ENCODE results near the gene EWSR1. TPM values are rescaled to one million over a fixed set of nuclear protein-coding genes. Genes with fewer than 3 reads are reported as not detected.

EWSR1 gene
- total and polyA plus RNA-seq, 7 donors: 78.5 to 230 (median 152) TPM

- H3K4me1 ChIP-seq: peaks cover 11% of the 10 kb centered on the region
- no peaks in the 10 kb centered on the region for H3K9me3 ChIP-seq
- DNase-seq (no peak), ATAC-seq (no peak)
- peaks cover 18 to 100% of the 10 kb centered on the region in 2 donors for H3K36me3 ChIP-seq (ENCODE audit: insufficient read depth in 1 of 2, low read depth in 1 of 2)
- H3K4me3 ChIP-seq: no peak overlapping the region
- intact Hi-C loops (cut with DNase I): loop anchor here in 1 of 2 donors (10.0 kb wide), 1 partner anchor 241 kb away; no protein-coding TSS in a partner anchor
- WGBS, 3 donors: 92 to 95% (median 94%) methylated on average over 3 of the region's 3 CpGs
- TF ChIP-seq CTCF (IDR thresholded peaks at IDR 0.05): no peak
- no peaks in the 10 kb centered on the region for H3K27me3 ChIP-seq (ENCODE audit: insufficient read depth in 3 of 3, low read length in 2 of 3)
- no peak overlapping the region for H3K27ac ChIP-seq
These were observed 16.1 kb downstream of the EWSR1 start for GRCh38 chr22:29284196-29284595.

GRCh38 chr22:29288837-29289236 is 20.8 kb downstream of the EWSR1 start:
- peaks cover 16 to 100% of the 10 kb centered on the region in 2 donors for H3K36me3 ChIP-seq (ENCODE audit: insufficient read depth in 1 of 2, low read depth in 1 of 2)
- intact Hi-C loops (cut with DNase I): loop anchor here in 1 of 2 donors (10.0 kb wide), 1 partner anchor 236 kb away; no protein-coding TSS in a partner anchor
- 23 to 39% (median 28%) methylated on average over 2 of the region's 2 CpGs for WGBS, 3 donors

GRCh38 chr22:29290061-29290460 is 22.0 kb downstream of the EWSR1 start:
- intact Hi-C loops (cut with DNase I): no loop called here
- no peak overlapping the region for H3K4me3 ChIP-seq
- ATAC-seq (no peak), DNase-seq (no peak)
- no peak for TF ChIP-seq CTCF (IDR thresholded peaks at IDR 0.05)
- no peaks in the 10 kb centered on the region for H3K9me3 ChIP-seq
- peaks cover 37% of the 10 kb centered on the region for H3K4me1 ChIP-seq
- H3K27me3 ChIP-seq (ENCODE audit: insufficient read depth in 3 of 3, low read length in 2 of 3): no peaks in the 10 kb centered on the region
- peaks cover 18 to 100% of the 10 kb centered on the region in 2 donors for H3K36me3 ChIP-seq (ENCODE audit: insufficient read depth in 1 of 2, low read depth in 1 of 2)
- no peak overlapping the region for H3K27ac ChIP-seq
- 57 to 72% (median 65%) methylated on average over 5 of the region's 5 CpGs for WGBS, 3 donors

More at GRCh38 chr22:29288837-29289236, 20.8 kb downstream of the EWSR1 start:
- ATAC-seq (no peak), DNase-seq (no peak)
- H3K27me3 ChIP-seq (ENCODE audit: insufficient read depth in 3 of 3, low read length in 2 of 3): no peaks in the 10 kb centered on the region
- TF ChIP-seq CTCF (IDR thresholded peaks at IDR 0.05): no peak
- H3K4me3 ChIP-seq: no peak overlapping the region
- H3K27ac ChIP-seq: no peak overlapping the region
- no peaks in the 10 kb centered on the region for H3K9me3 ChIP-seq
- peaks cover 37% of the 10 kb centered on the region for H3K4me1 ChIP-seq

- peak in 3 of 4 donors; percentile 7 to 36 (median 24) for ATAC-seq
- no peaks in the 10 kb centered on the region for H3K27me3 ChIP-seq (ENCODE audit: insufficient read depth in 3 of 3, low read length in 2 of 3)
- H3K36me3 ChIP-seq (ENCODE audit: insufficient read depth in 1 of 2, low read depth in 1 of 2): peaks cover 23 to 100% of the 10 kb centered on the region in 2 donors
- no peak overlapping the region for H3K4me3 ChIP-seq
- intact Hi-C loops (cut with DNase I): no loop called here
- H3K9me3 ChIP-seq: no peaks in the 10 kb centered on the region
- DNase-seq: no peak
- WGBS, 3 donors: 62 to 74% (median 70%) methylated on average over 7 of the region's 7 CpGs
- TF ChIP-seq CTCF (IDR thresholded peaks at IDR 0.05): no peak
- H3K4me1 ChIP-seq: peaks cover 37% of the 10 kb centered on the region
- no peak overlapping the region for H3K27ac ChIP-seq
These were observed 23.1 kb downstream of the EWSR1 start for GRCh38 chr22:29291215-29291614.

- DNase-seq: no peak
- Histone ChIP-seq H3K4me3 (no peak overlapping the region), H3K27me3 (ENCODE audit: insufficient read depth in 3 of 3, low read length in 2 of 3) (no peaks in the 10 kb centered on the region), H3K36me3 (ENCODE audit: insufficient read depth in 1 of 2, low read depth in 1 of 2) (peaks cover 26 to 100% of the 10 kb centered on the region in 2 donors), H3K4me1 (peaks cover 37% of the 10 kb centered on the region), H3K9me3 (no peaks in the 10 kb centered on the region), H3K27ac (peak overlapping the region; percentile 52)
- no peak for TF ChIP-seq CTCF (IDR thresholded peaks at IDR 0.05)
- ATAC-seq: peak; percentile 48 to 79 (median 72)
- intact Hi-C loops (cut with DNase I): no loop called here
These were observed 24.3 kb downstream of the EWSR1 start for GRCh38 chr22:29292379-29292778.

Data from psoas muscle (tissue), 8 donors.